ENCODE measurements around the gene PRDM5.

PRDM5 gene

DNA sequence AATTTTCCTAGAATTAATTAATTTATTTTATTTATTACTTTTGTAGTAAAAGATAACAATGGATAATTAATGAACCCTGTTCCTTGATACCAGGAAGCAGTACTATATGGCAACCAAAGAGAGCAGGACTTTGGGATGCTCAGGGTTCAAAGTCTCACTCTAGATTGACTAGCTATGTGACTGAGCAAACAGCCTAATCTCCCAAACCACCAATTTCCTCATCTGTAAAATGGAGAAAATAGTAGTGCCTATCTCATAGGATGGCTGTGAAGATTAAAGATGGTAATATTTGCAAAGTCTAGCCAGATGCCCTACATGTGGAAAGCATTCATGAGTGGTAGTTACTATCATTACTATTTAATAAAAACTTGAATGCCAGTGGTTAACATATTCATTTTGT lies 97.6 kb downstream of the PRDM5 start:
- H3K27ac ChIP-seq = no peak overlapping the region
- TF ChIP-seq, protein P1, sequence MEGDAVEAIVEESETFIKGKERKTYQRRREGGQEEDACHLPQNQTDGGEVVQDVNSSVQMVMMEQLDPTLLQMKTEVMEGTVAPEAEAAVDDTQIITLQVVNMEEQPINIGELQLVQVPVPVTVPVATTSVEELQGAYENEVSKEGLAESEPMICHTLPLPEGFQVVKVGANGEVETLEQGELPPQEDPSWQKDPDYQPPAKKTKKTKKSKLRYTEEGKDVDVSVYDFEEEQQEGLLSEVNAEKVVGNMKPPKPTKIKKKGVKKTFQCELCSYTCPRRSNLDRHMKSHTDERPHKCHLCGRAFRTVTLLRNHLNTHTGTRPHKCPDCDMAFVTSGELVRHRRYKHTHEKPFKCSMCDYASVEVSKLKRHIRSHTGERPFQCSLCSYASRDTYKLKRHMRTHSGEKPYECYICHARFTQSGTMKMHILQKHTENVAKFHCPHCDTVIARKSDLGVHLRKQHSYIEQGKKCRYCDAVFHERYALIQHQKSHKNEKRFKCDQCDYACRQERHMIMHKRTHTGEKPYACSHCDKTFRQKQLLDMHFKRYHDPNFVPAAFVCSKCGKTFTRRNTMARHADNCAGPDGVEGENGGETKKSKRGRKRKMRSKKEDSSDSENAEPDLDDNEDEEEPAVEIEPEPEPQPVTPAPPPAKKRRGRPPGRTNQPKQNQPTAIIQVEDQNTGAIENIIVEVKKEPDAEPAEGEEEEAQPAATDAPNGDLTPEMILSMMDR (conservative IDR thresholded peaks at IDR 0.05) = no peak

- no peak overlapping the region for H3K27ac ChIP-seq
- TF ChIP-seq, protein P1 (conservative IDR thresholded peaks at IDR 0.05) = no peak
Observed at GRCh38 chr4:120821977-120822376, 100.5 kb downstream of the PRDM5 start.

GRCh38 chr4:120821029-120821428 lies 101.5 kb downstream of the PRDM5 start:
- no peak overlapping the region for H3K27ac ChIP-seq
- TF ChIP-seq, protein P1 (conservative IDR thresholded peaks at IDR 0.05) = no peak

DNA sequence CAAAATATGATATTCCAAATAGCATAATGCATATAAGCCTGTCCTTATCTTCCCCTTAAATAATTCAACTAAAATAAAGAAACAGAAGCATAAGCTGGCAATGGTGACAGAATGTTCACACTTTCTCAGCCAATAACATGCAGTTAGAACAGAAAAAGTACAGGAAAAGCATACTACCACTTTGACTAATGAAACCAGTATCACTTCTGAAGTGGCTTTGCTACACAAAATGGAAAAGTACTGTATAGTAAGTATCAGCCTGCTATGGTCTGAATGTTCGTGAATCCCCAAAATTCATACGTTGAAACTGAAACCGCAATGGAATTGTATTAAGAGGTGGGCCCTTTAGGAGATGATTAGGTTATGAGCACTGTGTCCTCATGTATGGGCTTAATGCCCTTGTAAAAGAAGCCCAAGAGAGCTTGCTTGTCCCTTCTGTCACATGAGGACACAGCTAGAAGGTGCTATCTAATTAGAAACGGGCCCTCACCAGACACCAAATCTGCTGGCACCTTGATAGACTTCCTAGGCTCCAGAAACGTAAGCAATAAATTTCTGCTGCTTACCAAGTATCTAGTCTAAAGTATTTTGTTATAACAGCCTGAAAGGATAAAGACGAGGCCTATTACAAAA lies 102.6 kb downstream of the PRDM5 start:
- TF ChIP-seq, protein P1 (conservative IDR thresholded peaks at IDR 0.05) = no peak
- no peak overlapping the region for H3K27ac ChIP-seq

GRCh38 chr4:120816296-120816965 lies 106.1 kb downstream of the PRDM5 start:
- TF ChIP-seq, protein P1 (conservative IDR thresholded peaks at IDR 0.05) = no peak
- H3K27ac ChIP-seq = no peak overlapping the region

- no peak overlapping the region for H3K27ac ChIP-seq
- TF ChIP-seq, protein P1 (conservative IDR thresholded peaks at IDR 0.05) = no peak
Observed at GRCh38 chr4:120815361-120815760, 107.2 kb downstream of the PRDM5 start.

DNA sequence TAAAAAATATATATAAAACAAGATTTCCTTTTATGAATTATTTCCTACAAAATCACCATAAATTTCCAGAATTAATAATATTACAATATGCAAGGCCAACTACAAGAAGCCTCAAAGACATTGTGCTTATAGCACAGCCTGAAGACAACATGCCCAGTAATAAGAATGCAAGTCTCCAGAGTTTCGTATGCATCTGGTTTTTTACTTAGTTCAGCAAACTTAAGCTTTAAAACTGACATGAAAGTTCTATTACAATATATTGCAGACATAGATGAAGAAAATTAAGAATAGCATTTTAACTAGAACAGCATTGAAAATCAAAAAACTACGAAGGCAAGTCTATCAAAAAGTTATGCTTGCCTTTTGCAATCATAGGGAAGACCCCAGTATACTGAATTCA lies 107.6 kb downstream of the PRDM5 start:
- H3K27ac ChIP-seq = no peak overlapping the region

More for the DNA sequence above, 107.6 kb downstream of the PRDM5 start:
- TF ChIP-seq, protein P1 (conservative IDR thresholded peaks at IDR 0.05) = no peak

Data from VCaP (cell line).